Germinal center (tissue), 1 donor: ENCODE results near the gene OR2J2.
"Not testable (repeated sequence)": the region's sequence is repeated elsewhere in the genome, so short reads cannot be mapped to it uniquely, and the experiment has no call there.

Experiments
- DNase-seq: peaks from one replicate; pipeline ENCODE4 v3.0.0; 2012; ENCODE audit warnings: mixed read lengths, low spot score

Gene OR2J2

DNA sequence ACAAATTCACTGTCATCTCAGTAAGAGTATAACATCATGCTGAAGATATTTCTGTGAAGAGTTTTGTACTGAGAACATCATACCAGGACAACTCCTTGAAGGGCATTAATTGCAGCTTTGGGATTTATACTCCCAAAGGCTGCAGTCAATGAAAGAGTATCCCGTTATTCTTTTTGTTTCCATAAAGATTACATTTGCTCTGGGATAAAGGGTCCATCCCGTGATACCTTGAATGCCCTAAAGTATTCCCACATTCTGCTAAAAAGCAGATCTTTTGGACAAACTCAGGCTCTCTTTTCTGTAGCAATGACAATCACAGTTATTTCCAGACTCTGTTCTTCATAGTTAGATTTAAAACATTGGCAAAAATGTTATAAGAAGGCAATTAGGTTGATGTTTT lies at the start of gene OR2J2:
Gene OR2J2, plus strand, starts transcription at position 301 of the 400 bp plus-strand sequence. CDS start 2,729 bp downstream, outside the sequence.
- DNase-seq: not testable (repeated sequence)

DNA sequence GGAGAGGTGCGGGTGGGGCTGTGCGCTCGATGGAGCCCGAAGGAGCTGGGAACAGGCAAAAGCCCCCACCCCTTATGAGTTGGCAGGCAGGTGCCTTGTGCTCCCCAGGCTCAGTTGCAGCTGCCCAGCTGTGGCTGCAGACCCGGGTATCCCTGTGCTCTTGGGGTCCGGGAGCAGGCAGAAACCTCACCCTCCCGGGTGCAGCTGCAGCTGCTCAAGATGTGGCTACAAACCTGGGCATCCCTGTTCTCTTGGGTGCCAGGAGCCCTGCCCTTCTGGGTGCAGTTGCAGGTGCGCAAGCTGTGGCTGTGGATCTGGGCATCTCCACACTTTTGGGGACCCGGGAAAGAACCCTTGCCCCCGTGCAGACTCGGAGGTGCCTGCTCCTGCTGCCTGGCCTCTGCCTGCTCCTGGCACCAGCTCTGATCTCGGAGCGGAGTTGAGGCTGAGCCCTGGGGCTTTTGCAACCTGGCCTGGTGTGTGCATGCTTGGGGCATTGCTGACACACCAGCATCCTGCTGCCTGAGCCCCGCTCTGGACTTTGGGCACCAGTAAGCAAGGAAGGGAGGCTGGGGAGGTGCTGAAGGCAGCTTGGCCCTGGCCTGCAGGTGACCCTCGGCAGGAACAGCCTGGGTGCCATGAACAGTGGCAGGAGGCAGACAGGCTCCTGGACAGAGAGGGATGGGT lies 41.2 kb upstream of the OR2J2 start:
- no peak for DNase-seq

DNA sequence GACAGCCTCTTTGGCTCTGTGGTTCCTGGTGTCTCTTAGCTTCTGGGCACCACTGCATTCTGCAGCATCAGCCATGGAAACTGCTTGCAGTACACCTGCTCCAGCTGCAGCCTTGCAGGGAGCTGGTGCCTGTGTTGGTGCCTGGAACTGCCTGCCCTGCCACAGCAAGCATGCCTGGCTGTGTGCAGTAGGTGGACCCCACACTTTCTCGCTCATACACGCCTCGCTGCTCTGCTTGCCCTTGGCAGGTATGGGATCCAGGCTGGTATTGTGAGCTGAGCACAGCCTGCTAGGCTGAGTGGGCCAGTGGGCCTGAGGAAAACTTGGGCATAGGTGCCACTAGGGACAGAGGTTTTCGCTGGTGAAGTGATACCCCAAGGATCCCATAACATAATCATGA lies 40.1 kb upstream of the OR2J2 start:
- DNase-seq: no peak

DNA sequence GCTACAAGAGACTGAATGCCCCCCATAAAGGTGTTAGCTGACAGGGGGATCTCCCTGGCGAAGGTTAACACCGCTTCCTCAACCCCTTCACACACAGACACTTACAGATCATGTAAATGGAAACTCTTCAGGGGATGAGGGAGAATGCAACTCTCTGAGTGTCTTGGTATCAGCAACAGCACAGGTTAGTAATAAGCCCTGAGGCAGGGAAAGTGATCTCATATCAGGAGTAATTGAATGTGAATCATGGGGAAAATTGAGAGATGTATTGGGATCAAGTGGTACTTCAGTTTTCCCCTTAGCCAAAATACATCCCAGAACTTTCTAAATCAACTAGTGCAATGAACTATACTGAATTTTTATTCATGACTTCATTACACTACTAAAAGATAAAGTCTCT lies 39.0 kb upstream of the OR2J2 start:
- DNase-seq: no peak

DNA sequence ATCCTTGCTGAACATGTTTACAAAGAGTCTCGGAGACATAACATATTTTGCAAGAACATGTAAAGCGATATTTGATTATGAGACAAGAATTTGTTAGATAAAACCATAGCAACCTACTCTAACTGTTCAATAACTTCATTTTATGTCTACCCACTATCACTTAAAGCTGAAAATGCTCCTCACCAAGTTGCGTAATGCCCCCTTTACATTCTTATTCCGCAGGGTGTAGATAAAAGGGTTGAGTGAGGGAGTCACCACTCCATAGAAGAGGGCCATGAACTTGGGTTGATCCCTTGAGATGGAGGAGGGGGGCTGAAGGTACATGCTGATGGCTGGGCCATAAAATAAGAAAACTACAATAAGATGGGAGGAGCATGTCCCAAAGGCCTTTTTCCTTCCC lies 33.0 kb upstream of the OR2J2 start:
- DNase-seq: no peak

DNA sequence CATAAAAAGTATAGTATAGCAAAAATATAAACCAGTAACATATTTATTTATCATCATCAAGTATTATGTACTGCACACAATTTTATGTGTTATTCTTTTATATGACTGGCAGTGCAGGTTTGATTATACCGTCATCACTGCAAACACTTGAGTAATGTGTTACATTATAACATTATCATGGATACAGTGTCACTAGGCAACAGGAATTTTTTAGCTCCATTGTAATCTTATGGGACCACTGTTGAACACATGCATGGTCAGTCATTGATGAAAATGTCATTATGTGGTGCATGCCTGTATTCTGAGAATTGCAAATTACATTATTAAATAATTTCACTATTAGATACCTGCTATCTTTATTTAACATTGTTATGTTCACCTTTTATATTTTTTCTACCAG lies 29.1 kb upstream of the OR2J2 start:
- no peak for DNase-seq

DNA sequence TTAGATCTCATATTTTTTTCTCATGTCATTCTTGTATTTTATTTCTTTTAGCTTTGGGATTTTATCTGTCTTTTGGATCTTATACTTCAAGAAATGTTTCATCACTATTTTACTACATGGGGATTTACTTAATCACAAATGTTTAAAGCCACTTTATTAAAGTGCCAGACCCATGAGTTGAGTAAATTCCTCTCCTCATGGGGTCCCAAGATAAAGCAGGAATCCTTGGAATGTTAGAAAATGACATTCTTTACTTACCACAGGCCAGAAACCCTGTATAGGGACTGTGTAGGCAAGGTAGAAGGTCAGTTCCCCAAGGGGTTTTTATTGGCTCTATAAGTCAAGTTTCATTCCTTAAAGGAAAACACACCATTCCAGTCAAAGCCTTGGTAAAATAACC lies 28.4 kb upstream of the OR2J2 start:
- no peak for DNase-seq

DNA sequence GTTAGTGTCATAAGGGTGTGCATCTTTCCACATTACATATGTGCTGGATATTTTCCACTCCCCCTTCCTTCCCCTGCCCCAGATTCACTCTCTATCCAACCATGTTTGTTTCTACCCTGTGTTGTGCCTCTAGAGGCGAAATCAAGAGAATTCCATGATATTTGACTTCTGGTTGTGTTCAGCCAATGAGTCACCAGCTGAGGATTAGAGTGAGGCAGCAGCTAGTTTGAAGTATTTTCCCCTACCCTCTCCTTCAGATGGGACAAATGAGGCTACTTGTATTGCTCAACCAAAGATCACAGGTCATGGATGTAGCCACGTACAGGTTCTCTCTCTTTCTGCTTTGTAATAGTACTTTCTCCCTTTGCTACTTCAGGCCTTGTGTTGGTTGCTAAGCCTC lies 24.5 kb upstream of the OR2J2 start:
- DNase-seq: no peak

DNA sequence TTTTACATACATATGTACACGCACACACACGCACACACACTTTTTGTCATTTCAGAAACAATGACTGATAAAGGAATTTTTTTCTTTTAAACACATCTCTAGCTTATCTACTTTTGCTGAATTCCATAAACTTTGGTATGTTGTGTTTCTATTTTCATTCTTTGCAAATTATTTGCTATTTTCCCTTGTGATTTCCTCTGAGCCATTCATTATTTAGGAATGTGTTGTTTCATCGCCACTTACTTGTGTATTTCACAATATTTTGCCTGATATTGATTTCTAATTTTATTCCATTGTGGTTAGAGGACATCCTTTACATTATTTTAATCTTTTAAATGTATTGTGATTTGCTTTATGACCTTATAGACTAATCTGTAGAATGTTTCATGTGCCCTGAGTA lies 23.6 kb upstream of the OR2J2 start:
- no peak for DNase-seq

DNA sequence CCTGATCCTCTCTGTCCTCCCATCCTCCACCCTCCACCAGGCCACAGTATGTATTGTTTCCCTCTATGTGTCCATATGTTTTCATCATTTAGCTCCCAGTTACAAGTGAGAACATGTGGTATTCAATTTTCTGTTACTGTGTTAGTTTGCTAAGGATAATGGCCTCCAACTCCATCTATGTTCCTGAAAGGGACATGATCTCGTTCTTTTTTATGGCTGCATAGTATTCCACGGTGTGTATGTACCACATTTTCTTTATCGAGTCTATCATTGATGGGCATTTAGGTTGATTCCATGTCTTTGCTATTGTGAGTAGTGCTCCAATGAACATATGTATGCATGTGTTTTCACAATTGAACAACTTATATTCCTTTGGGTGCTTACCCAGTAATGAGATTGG lies 21.3 kb upstream of the OR2J2 start:
- not testable (repeated sequence) for DNase-seq

DNA sequence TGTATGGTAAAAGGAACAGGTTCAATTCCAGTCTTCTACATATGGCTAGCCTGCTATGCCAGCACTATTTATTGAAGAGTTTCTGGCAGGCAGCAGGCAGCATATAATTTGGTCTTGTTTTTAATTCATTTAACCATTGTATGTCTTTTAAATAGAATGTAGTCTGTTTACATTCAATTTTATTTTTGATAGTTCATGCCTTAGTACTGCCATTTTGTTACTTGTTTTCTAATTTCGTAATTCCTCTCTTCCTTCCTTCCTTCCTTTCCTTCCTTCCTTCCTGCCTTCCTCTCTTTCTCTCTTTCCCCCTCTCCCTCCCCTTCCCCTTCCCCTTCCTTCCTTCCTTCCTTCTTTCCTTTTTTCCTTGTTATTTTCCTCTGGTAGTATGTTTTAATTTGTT lies 17.6 kb upstream of the OR2J2 start:
- no peak for DNase-seq

DNA sequence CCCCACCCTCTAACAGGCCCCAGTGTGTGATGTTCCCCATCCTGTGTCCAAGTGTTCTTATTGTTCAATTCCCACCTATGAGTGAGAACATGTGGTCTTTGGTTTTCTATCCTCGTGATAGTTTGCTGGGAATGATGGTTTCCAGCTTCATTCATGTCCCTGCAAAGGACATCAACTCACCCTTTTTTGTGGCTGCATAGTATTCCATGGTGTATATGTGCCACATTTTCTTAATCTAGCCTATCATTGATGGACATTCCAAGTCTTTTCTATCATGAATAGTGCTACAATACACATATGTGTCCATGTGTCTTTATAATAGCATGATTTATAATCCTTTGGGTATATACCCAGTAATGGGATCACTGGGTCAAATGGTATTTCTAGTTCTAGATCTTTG lies 15.5 kb upstream of the OR2J2 start:
- DNase-seq: not testable (repeated sequence)

DNA sequence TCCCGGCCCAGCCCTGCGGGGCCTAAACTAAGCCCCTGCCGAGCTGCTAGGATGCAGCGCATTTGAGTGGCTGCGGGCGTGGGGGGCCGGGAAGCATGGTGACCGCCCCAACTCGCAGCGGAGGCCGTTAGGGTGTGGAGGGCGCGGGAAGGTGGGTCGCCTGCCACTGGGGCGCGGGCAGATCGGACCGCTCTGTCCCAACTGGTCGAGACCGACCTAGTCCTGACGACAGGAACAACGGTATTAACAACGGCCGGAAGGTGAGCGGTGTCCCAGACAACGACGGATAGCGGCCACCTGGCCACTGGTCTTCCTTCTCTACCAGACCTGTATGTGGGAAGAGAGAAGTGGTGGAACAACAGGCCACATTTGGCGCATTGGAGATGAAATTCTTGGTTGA lies 10.8 kb upstream of the OR2J2 start:
- DNase-seq: not testable (repeated sequence)

DNA sequence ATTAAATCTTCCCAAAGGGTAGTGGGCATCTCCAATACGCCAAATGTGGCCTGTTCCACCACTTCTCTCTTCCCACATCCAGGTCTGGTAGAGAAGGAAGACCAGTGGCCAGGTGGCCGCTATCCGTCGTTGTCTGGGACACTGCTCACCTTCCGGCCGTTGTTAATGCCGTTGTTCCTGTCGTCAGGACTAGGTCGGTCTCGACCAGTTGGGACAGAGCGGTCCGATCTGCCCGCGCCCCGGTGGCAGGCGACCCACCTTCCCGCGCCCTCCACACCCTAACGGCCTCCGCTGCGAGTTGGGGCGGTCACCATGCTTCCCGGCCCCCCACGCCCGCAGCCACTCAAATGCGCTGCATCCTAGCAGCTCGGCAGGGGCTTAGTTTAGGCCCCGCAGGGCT lies 5.1 kb upstream of the OR2J2 start:
- DNase-seq: not testable (repeated sequence)

DNA sequence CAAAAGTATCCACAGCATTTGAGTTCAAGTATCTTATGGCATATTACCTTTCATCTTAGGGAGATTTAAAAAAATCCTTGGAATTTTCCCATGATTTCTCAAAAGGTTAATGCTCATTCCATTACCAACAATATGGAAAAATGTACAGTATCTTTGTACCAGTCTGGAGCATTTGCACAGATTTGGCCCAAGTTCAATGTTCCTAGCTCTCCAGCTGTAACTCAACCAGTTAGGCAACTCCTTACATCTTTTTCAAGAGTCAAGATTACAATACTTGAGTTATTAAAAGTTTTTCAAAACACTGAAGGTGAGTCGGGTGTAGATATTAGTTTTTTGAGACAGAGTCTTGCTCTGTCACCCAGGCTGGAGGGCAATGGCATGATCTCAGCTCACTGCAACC lies 1.0 kb downstream of the OR2J2 start:
- no peak for DNase-seq

DNA sequence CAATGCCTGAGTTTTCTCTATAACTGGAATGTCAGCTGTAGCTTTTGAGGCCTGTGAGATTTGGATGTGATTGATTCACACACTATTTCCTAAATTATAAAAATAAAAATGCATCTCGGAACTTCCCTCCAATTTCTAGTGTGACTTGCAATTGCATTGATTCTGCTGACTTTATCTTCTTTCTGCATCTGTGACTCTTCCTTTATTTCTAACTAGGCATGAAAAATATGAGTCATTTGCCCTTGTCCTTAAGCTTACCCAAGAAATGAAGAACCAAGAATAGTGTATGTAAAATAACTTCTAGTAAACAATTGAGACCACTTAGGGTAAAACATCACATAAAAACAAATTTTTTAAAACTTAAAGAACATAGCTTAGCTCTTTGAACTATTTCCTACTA lies 12.9 kb downstream of the OR2J2 start:
- no peak for DNase-seq

DNA sequence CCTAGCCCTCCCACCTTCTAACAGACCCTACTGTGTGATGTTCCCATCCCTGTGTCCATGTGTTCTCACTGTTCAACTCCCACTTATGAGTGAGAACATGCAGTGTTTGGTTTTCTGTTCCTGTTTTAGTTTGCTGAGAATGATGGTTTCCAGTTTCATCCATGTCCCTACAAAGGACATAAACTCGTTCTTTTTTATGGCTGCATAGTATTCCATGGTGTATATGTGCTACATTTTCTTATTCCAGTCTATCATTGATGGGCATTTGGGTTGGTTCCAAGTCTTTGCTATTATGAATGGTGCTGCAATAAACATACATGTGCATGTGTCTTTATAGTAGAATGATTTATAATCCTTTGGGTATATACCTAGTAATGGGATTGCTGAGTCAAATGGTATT lies 18.0 kb downstream of the OR2J2 start:
- not testable (repeated sequence) for DNase-seq

DNA sequence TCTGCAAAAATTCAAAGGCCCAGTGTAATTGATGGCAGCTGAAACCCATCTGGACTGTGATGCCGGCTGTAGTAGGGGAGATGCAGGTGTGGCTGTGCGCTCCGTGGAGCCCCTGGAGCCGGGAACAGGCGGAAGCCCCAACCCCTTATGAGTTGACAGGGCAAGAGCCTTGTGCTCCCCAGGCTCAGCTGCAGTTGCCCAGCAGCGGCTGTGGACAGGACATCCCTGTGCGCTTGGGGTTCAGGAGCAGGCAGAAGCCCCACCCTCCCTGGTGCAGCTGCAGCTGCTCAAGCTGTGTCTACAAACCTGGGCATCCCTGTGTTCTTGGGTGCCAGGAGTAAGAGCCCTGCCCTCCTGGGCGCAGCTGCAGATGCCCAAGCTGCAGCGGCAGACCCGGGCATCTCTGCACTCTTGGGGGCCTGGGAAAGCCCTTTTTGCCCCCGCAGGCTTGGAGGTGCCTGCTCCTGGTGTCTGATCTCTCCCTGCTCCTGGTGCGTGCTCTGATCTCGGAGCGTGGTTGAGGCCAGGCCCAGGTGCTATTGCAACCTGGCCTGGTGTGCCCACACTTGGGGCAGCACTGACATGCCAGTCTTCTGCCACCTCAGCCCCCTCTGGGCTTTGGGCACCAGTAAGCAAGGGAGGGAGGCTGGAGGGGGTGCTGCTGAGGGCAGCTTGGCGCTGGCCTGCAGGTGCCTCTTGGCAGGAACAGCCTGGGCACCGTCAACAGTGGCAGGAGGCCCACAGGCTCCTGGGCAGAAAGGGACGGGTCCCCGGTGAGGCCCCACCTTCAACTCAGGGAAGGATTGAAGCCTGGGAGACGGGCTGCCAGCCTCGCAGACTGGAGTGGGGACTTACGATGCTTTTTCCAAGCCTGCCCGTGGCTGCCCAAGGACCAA lies 30.3 kb downstream of the OR2J2 start:
- no peak for DNase-seq

DNA sequence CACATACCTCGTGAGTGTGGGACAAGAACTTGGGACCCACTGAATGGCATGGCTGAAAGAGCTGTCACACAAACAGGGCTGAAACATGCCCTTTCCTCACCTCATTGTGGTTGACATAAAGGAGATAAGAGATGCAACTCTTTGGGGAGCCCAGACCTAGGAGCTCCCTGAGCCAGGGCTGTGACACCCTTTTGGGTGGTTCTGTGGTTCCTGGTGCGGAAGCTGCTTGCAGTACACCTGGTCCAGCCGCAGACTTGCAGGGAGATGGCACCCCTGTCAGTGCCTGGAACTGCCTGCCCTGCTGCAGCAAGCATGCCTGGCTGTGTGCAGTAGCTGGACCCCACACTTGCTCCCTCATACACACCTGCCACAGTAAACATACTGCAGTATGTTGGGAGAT lies 31.3 kb downstream of the OR2J2 start:
- no peak for DNase-seq

DNA sequence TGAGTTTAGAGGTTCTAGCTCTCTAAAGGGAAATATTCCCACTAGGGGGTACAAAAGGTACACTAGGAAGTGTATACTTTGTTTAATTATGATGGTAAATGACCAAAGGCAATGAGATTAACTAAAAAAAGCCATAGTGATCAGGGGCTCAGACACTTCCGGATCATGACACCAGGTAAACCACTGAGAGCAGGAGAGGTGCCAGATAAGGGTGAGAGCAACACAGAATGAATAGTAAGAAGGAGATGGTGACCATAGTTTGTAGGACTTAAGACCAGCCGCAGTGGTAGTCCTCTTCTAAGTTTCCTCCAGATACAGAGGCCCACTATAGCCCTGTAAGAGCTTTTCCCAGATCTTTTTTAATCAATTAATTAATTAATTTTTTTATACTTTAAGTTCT lies 40.8 kb downstream of the OR2J2 start:
- DNase-seq: no peak

DNA sequence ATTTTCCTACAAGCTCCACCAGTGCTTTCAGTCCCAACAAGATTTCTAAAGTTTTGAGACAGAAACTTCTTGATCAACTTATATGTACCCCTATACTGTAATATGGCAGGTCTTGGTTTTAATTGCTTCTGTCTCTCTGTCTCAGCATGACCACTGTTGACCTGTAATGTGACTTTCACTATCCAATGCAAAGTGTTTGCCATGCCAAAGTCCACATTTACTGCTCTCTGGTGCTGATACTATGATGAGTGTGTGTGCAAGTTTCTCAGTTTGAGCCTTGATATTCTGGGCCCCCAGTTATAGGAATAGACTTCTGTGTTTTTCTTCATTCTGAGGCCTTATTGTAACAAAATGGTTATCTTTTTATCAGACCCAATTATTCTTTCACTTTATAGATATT lies 45.8 kb downstream of the OR2J2 start:
- no peak for DNase-seq

DNA sequence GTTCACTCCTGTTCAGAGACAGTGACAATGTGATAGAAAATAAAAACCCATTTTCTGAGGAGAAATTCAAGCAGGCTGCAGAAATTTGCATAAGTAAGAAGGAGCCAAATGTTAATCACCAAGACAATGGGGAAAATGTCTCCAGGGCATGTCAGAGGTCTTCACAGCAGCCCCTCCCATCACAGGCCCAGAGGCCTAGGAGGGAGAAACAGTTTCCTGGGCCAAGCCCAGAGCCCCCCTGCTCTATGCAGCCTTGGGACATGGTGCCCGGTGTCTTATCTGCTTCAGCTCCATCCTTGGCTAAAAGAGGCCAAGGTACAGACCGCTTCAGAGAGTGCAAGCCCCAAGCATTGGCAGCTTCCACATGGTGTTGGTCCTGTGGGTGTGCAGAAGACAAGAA lies 46.5 kb downstream of the OR2J2 start:
- DNase-seq: not testable (repeated sequence)

DNA sequence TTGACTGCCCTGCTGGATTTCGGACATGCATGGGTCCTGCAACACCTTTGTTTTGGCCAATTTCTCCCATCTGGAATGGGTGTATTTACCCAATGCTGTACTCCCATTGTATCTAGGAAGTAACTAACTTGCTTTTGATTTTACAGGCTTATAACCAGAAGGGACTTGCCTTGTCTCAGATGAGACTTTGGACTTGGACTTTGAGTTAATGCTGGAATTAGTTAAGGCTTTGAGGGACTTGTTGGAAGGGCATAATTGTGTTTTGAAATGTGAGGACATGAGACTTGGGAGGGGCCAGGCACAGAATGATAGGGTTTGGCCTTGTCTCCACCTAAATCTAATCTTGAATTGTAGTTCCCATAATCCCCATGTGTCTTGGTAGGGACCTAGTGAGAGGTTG lies 47.3 kb downstream of the OR2J2 start:
- not testable (repeated sequence) for DNase-seq
